Raji (cell line): Measurements from ENCODE around the gene HIP1R.

Experiments used
- POLR2A ChIP-seq: IDR thresholded peaks from 2 replicates; pipeline ENCODE4 v1.6.1; 2011; ENCODE audit warnings: low read depth, low read length, control low read depth; ENCODE audit not compliant: insufficient read depth

HIP1R gene

DNA sequence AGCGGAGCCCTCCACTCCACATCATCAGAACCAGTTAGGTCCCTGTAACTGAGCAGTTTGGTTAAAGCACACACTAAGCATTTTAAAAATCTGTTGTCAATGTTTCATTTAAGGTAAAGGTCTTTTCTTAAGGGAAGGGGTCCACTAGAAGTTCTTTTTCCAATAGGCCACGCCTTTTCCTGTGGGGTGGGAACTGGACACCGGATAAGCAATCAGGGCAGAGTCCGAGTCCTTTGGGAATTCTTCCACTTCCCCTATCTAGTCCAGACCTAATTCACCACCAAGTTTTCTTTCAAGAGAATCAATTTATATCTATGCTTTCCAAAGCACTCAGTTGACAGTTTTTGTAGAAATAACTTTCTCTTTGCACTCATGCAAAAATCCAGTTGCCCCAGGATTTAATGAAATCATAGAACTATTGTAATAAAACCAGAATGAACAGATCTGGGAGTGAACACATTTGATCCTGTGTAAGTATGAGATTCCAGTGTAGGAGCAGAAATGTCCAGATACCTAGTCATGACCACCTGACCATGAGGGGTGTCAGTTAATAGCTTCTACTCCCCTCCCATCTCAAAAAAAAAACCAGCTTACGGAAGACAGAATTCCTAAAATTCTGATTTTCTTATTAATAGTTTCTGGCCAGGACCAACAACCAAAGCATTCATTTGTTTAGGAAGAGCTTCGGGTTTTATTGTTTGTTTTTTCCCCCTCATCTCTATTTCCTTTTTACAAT, 49.0 kb downstream of the HIP1R start:
- no peak for TF ChIP-seq POLR2A

DNA sequence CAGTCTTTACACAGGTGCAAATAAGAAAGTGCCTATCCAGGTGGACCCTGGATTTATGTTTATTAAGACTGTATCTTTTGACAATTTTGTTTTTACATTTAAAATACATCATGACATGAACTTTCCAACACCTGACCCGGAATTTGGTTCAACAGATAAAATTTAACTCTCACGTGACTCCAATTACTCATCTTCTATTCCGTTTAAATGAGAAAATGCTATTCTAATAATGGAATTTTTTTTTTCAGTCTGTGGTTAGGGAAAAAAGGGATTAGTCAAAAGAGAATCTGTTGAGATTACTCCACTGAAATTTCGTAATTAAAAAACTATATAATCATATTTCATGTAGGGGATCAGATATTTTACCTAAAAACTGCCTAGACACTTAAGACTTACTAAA, 49.6 kb downstream of the HIP1R start:
- no peak for TF ChIP-seq POLR2A

DNA sequence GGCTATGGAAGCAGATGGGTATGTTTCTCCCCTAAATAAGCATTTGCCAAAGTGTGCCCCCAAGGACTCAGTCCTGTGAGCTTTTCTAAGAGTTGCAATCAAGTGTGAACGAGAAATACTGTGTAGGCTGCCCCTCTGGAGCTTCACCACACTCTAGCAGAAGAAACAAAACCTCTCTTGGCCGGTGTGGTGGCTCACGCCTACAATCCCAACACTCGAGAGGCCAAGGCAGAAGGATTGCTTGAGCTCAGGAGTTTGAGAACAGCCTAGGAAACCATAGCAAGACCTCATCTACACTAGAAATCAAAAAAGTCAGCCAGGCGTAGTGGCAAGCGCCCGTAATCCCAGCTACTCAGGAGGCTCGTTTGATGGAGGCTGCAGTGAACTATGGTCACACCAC, 50.9 kb downstream of the HIP1R start:
- TF ChIP-seq POLR2A = no peak

DNA sequence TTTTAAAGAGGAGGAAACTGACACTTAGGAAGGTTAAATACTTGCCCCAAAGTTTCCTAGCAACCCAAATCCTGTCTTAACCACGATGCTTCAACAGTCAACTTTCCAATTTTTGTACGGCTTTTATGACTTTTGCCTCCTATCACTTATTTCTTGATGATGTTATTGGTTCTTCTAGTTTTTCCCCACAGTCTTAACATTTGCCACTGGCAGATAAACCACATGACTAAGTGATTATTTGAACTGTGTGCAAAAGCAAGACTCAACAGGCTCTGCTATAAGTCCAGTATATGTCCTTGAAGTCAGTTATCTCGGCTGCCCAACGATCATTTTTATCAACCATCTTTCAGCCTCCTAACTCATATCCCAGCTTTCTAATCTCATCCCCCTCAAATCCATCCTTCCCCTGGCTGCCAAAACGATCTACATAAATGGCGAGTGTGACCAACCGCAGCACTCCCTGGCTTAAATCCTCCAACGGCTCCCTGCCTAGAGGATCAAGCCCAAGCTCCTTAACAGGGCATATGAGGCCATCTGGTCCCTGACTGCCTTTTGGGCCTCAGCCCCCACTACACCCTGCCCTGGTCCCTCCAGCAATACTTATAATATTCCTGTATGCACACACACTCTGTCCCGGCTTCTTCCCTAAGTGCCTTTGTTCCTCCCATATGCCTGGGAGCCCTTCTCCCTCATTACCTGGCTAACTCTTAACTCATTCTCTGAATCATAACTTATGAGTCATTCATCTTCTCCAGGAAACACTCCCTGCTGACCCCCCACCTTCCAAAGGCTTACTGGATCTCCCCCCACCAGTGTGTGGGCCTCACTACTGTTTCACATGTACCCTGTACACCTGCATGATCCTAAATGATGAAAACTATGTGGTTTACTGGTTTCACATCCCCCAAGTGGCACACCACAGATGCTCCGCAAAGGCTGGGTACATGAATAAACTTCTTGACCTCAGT, 51.9 kb downstream of the HIP1R start:
- no peak for TF ChIP-seq POLR2A

DNA sequence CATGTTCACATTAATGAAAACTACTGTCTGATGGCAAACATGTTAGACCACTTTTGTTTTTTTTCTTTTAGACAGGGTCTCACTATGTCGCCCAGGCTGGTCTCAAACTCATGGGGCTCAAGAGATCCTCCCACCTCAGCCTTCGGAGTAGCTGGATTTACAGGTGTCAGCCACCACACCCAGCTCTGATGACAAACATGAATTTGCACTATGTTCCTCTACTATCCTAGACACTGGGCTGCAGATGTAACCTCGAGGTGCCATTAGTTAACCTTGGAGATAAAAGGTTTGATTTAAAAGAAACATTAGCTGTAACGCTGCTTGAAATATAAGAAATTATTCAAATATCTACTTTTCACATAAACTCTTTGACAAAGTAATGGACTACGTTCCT, 52.6 kb downstream of the HIP1R start:
- no peak for TF ChIP-seq POLR2A

DNA sequence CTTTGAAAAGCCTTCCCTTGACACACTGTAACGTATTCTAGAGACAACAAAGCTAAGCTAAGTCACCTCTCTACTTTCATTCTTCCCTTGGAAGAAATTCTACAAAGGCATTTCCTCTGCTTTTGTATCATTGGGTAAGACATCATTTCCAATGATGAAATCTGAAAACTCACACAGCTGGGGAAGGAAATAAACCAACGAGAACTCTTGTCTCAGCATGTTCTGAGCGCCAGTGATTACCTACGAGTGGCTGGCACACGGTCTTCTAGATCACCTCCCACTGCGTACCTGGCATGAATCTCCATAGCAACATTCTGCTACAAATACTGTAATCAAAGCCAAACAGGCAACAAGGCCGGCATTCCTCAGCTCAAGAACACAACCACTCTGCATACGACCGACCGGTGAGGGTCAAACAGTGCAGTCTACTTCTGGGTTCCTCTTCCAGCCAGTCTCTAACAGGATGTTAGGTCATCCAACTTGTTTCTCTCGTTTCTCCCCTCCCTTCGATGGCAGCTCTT, 53.0 kb downstream of the HIP1R start:
- TF ChIP-seq POLR2A = no peak

DNA sequence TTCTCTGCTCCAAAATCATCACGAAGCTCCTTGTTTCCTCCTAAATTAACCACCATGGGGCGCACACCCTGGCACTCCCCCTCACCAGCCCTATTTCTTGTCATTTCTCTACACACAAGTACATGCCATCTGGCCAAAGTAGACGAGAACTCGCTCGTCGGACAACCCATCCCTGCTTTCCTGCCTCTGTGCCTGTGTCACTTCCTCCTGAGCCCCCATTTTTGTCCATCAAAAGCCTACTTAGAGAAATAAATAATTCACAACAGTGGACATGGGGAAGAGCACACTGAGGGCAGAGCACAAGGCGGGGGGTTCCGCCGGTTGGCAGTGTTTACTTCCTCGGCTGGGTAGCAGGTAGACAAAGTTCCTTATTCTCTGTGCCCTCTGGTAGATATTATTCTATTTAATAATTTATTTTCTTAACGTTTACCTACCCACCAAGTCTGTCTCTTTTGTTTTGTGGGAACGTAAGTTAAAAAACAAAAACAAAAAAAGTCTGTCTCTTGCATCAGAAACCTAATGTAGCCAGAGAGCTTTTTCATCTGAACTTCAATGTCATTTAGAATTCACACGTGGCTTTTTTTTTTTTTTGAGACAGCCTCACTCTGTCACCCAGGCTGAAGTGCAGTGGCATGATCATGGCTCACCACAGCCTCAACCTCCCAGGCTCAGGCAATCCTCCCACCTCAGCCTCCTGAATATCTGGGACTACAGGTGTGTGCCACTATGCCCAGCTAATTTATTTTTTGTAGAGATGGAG, 54.7 kb downstream of the HIP1R start:
- TF ChIP-seq POLR2A = no peak

DNA sequence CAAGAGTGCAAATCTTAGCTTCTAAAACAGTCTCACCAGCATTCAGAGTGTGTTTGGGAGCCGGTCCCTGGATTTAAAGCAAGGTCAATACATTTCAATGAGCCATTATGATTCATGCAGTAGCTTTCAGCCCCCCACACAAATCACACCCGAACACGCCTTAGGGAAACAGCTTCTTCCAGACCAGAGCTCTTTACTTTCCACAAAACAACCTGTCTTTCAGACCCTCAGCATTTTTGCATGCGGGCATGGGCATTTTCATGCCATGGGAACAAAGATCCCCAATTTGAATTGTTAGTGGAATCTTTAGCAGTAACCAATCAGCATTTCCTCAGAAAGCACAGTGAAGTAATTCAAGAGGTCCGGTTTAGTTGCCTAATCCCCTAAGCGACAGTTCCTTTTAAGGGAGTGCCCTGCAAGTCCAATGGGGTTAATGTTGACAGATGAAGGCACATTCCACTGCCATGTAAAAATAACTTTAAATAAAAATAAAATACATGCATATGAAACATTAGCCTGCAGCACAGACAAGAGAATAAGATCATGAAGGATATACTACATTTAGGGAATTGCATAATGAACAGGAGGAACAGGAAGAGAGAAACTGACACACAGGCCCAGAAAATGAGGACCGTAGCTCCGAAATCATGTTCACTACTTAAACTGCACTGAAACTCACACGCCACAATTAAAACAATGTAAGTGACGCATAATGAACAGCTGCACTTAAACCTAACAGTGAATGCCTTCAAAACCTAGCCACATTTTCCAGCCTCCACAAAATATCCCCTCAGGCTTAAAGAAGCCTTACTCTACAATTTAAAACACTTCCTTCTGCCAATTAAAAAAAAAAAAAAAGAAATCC, 56.6 kb downstream of the HIP1R start:
- TF ChIP-seq POLR2A = no peak

DNA sequence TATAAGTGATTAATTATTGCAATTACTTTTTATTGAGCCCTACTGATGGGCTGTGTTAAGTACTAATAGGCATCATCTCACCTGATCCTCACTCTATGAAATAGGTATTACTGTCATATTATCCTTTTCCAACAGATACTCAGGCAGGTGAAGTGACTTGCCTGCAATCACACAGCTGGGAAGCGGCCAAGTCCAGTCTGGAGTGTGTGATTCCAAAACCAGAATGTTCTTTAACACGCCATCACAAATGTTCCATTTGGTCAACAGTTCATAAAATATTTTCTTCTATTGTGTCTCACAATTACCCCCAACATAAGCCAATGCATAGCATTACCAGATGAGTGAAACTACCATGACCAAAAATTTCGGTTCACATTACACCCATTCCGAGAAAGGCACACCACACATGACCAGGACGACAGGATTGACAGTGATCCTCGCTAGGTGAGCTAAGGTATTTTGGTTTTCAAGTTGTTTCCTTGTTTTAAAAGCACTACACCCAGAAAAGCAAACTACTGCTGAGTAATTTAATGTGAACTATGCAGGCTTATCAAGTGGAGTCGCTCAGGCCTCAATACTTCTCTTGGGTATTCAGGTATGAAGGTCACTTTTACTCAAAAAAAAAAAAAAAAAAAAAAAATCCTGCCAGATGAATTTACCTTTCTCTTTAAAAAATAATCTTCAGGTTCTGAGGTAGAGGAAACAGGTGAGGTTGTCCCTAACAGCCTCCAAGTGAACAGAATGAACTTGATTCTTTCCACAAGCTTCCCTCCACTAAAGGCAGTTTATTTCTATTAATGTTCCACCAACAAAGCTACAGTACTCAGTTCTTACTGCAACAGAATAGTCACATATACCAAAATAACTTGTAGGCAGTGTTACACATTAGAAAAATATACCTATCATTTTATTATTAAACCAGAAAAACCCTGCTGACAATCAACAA, 58.2 kb downstream of the HIP1R start:
- no peak for TF ChIP-seq POLR2A

DNA sequence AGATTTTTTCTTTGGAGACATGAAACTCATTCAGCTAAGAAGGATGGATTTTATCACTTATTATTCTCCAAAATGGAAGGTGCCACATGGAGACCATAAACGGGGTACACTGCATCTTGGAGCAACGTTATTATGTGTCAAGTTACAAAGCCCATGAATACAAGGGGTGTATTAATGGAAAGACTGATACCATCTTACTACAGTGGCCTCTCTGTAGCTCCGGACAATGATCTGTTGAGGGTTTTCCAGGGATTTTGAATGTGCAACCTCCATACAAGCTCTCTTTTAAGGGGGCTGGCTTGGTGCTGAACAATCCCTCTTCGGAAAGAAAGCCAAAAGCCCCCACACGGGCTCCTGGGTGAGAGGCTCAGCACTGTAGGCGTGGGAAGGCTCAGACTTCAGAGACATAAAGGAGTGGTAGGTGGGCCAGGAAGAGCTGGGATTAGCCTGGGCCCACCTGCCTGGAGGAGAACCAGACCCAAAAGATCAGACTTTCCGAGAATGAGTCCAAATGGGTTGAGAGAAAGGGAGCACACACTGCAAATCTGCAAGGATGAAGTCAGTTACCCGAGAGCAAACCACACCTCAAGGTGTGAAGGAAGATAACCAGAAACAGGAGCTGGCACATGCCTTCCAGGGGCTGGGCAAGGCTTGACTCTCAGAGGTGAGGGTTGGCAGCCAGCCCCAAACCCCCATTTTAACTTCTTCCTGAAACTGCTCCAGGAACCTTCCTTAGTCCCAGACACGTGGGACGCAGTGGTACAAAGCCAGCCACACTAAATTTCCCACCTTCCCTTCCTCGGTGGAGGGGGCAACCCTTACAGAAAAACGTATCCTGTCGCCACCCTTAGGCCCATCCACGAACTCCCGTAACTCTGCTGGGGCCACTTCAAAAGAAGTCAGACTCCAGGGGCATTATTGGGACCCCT, 59.2 kb downstream of the HIP1R start:
- no peak for TF ChIP-seq POLR2A

DNA sequence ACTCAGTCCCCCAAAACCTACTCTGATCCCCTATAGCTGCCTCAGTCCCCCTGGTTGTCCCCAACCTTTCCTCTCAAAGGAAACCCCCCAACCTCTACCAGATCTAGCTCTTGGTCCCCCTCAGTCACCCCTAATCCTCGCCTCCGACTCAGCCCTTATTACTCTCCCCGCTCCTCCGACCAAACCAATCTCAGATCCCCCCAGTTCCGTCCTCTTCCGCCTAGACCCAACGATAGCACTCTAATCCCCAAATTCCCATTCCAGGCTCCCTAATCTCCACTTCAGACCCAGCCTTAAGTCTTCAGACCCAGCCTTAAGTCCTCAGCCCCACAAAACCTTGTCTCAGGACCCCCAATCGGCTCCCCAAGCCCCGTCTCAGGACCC, 60.1 kb downstream of the HIP1R start:
- no peak for TF ChIP-seq POLR2A
